Measurements from ENCODE around the gene SHROOM3.
"Not testable (repeated sequence)": the region's sequence is repeated elsewhere in the genome, so short reads cannot be mapped to it uniquely, and the experiment has no call there.

The SHROOM3 gene

GRCh38 chr4:76723924-76724323, 288.9 kb downstream of the SHROOM3 start:
- peak; percentile 66 for DNase-seq (ENCODE audit: low read depth)

GRCh38 chr4:76725039-76725438, 290.0 kb downstream of the SHROOM3 start:
- no peak for DNase-seq (ENCODE audit: low read depth)

- peak; percentile 33 for DNase-seq (ENCODE audit: low read depth)
Observed at GRCh38 chr4:76726176-76726575, 291.1 kb downstream of the SHROOM3 start.

GRCh38 chr4:76726631-76727030, 291.6 kb downstream of the SHROOM3 start:
- DNase-seq (ENCODE audit: low read depth), result no peak

GRCh38 chr4:76727934-76728333, 292.9 kb downstream of the SHROOM3 start:
- not testable (repeated sequence) for DNase-seq (ENCODE audit: low read depth)

- no peak for DNase-seq (ENCODE audit: low read depth)
Observed at GRCh38 chr4:76729460-76729859, 294.4 kb downstream of the SHROOM3 start.

- DNase-seq (ENCODE audit: low read depth), result no peak
Observed at GRCh38 chr4:76729980-76730379, 295.0 kb downstream of the SHROOM3 start.

GRCh38 chr4:76732246-76732645, 297.2 kb downstream of the SHROOM3 start:
- no peak for DNase-seq (ENCODE audit: low read depth)

GRCh38 chr4:76733068-76733771, 298.2 kb downstream of the SHROOM3 start:
- no peak for DNase-seq (ENCODE audit: low read depth)

- DNase-seq (ENCODE audit: low read depth), result peak; percentile 24
Observed at GRCh38 chr4:76736414-76736813, 301.4 kb downstream of the SHROOM3 start.

- DNase-seq (ENCODE audit: low read depth), result no peak
Observed at GRCh38 chr4:76737180-76737579, 302.2 kb downstream of the SHROOM3 start.

- no peak for DNase-seq (ENCODE audit: low read depth)
Observed at GRCh38 chr4:76737771-76738085, 302.7 kb downstream of the SHROOM3 start.

- DNase-seq (ENCODE audit: low read depth), result peak; percentile 39
Observed at GRCh38 chr4:76738086-76738931, 303.3 kb downstream of the SHROOM3 start.

- DNase-seq (ENCODE audit: low read depth), result no peak
Observed at GRCh38 chr4:76740192-76740591, 305.2 kb downstream of the SHROOM3 start.

GRCh38 chr4:76740866-76741662, 306.0 kb downstream of the SHROOM3 start:
- DNase-seq (ENCODE audit: low read depth), result no peak

GRCh38 chr4:76741663-76742020, 306.6 kb downstream of the SHROOM3 start:
- no peak for DNase-seq (ENCODE audit: low read depth)

GRCh38 chr4:76744241-76744921, 309.4 kb downstream of the SHROOM3 start:
- peak; percentile 60 for DNase-seq (ENCODE audit: low read depth)

- peak; percentile 64 for DNase-seq (ENCODE audit: low read depth)
Observed at GRCh38 chr4:76745240-76745639, 310.2 kb downstream of the SHROOM3 start.

GRCh38 chr4:76747563-76747962, 312.5 kb downstream of the SHROOM3 start:
- peak; percentile 41 for DNase-seq (ENCODE audit: low read depth)

GRCh38 chr4:76748649-76749048, 313.6 kb downstream of the SHROOM3 start:
- peak; percentile 67 for DNase-seq (ENCODE audit: low read depth)

- no peak for DNase-seq (ENCODE audit: low read depth)
Observed at GRCh38 chr4:76749355-76749754, 314.3 kb downstream of the SHROOM3 start.

- DNase-seq (ENCODE audit: low read depth), result no peak
Observed at GRCh38 chr4:76750716-76751115, 315.7 kb downstream of the SHROOM3 start.

All from ELR (cell line).